OCI-LY3 (cell line): ENCODE data around the gene LMNTD1.

Source experiments
- H2AFZ ChIP-seq: fragments of 200-600, 300-600 bp; shearing (Covaris generic); 2 replicates; pipeline ENCODE4 v1.6.0; 2014; ENCODE audit warnings: antibody characterized with exemption, low read depth, low read length
- H3K27ac ChIP-seq: fragments of 200-600, 300-600 bp; sonication (generic); 2 replicates; pipeline ENCODE4 v1.5.1; 2014; ENCODE audit warnings: mild to moderate bottlenecking, low read length, moderate library complexity, mixed read lengths
- H3K27me3 ChIP-seq: fragments of 200-600, 300-600 bp; sonication (generic); 2 replicates; pipeline ENCODE4 v1.6.1; 2014; ENCODE audit warnings: low read depth, low read length, mixed read lengths
- H3K36me3 ChIP-seq: fragments of 200-600, 300-600 bp; sonication (generic); replicated peaks from 2 replicates; pipeline ENCODE3; 2014; ENCODE audit warnings: low read depth, low read length, mixed read lengths
- H3K4me1 ChIP-seq: fragments of 300-600, 200-600 bp; sonication (generic); 2 replicates; pipeline ENCODE4 v1.6.1; 2014; ENCODE audit warnings: low read length, mixed read lengths
- H3K4me2 ChIP-seq: fragments of 200-600, 300-600 bp; sonication (generic); 2 replicates; pipeline ENCODE4 v1.6.1; 2014; ENCODE audit warnings: low read length, mixed read lengths
- H3K4me3 ChIP-seq: fragments of 300-600, 200-600 bp; sonication (generic); 2 replicates; pipeline ENCODE4 v1.5.1; 2014; ENCODE audit warnings: antibody characterized with exemption, mild to moderate bottlenecking, low read length, moderate library complexity
- H3K79me2 ChIP-seq: fragments of 300-600, 200-600 bp; shearing (Covaris generic); 2 replicates; pipeline ENCODE4 v1.6.1; 2014; ENCODE audit warnings: mild to moderate bottlenecking, low read length, mixed read lengths
- H3K9ac ChIP-seq: fragments of 300-600, 200-600 bp; shearing (Covaris generic); 2 replicates; pipeline ENCODE4 v1.6.0; 2014; ENCODE audit warnings: mild to moderate bottlenecking, low read length, moderate library complexity
- H3K9me3 ChIP-seq: fragments of 200-600, 300-600 bp; shearing (Covaris generic); 2 replicates; pipeline ENCODE4 v1.6.1; 2014; ENCODE audit warnings: low read length, mixed read lengths; ENCODE audit not compliant: insufficient read depth
- H4K20me1 ChIP-seq: fragments of 200-600, 300-600 bp; sonication (generic); 2 replicates; pipeline ENCODE4 v1.6.1; 2016; ENCODE audit warnings: low read length, mixed read lengths; ENCODE audit not compliant: insufficient read depth
- EZH2phosphoT487 ChIP-seq: fragments of 200-600 bp; shearing (Covaris generic); IDR thresholded peaks from 2 replicates; pipeline ENCODE4 v1.6.1; 2018; ENCODE audit warnings: antibody characterized with exemption, mixed run types, low read depth
- TF ChIP-seq, protein P1 (sequence below): fragments of 200-600, 300-600 bp; sonication (generic); IDR thresholded peaks from 2 replicates; pipeline ENCODE4 v1.5.1; 2014; ENCODE audit warnings: antibody characterized with exemption, low read length, low read depth

LMNTD1 gene

DNA sequence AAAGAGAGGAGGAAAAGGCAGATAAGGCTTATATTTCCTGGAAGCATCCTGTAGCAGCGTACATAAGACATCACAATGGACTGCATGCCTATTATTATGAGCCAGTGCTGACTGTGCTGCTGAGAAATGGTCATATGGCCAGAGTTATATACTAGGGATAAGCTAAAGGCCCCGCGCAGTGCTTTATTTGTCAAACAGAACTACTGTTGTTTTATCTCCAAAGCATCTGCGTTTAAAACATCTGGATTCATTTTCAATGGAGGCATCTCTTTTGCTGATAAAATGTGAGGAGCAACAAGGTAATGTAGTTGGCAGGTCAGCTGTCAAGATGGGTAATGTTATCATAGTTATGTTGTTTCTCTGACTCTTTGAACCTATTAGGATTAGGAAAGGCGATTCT, 28.0 kb upstream of the LMNTD1 start:
- H3K4me1 ChIP-seq = no peaks in the 10 kb centered on the region
- no peaks in the 10 kb centered on the region for H3K9me3 ChIP-seq
- H3K79me2 ChIP-seq = no peaks in the 10 kb centered on the region
- H3K4me2 ChIP-seq = no peak overlapping the region
- H3K36me3 ChIP-seq = no peaks in the 10 kb centered on the region
- H4K20me1 ChIP-seq = no peaks in the 10 kb centered on the region
- no peak overlapping the region for H3K9ac ChIP-seq
- no peak overlapping the region for H3K4me3 ChIP-seq
- H2AFZ ChIP-seq = no peak overlapping the region
- no peaks in the 10 kb centered on the region for H3K27me3 ChIP-seq
- TF ChIP-seq, protein P1, sequence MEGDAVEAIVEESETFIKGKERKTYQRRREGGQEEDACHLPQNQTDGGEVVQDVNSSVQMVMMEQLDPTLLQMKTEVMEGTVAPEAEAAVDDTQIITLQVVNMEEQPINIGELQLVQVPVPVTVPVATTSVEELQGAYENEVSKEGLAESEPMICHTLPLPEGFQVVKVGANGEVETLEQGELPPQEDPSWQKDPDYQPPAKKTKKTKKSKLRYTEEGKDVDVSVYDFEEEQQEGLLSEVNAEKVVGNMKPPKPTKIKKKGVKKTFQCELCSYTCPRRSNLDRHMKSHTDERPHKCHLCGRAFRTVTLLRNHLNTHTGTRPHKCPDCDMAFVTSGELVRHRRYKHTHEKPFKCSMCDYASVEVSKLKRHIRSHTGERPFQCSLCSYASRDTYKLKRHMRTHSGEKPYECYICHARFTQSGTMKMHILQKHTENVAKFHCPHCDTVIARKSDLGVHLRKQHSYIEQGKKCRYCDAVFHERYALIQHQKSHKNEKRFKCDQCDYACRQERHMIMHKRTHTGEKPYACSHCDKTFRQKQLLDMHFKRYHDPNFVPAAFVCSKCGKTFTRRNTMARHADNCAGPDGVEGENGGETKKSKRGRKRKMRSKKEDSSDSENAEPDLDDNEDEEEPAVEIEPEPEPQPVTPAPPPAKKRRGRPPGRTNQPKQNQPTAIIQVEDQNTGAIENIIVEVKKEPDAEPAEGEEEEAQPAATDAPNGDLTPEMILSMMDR = no peak
- TF ChIP-seq EZH2phosphoT487 = no peak
- H3K27ac ChIP-seq = no peak overlapping the region

DNA sequence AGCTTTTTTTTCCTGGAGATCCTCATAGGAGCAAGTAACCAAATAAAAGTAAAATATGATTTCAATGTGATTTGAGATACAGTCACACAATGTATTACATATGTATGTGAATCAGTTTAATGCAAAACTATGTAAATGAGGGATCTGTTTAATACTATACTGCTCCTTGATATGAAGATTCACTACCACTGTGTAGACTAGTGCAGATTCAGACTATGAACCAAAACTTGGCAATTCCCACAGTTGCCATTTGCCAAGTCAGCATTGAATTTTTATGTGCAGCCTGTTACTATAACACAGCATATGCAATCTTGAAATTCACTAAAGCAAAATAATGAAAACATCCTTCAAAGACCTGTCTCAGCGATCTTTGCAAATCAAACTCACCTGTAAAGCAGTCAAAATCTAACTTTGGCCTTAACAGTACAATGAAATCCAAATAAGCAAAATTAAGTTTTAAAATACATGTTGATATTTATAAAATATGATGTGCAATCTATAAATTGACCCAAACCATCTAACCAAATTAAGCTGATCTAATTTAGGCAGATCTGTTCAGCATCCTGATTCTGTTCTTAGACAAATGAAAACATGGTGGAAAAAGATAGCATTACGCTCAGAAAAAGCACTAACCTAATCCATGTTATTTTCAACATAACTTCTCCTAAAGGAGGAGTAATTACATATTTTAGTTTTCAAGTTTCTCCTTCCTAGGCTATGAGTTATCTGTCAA, 25.5 kb upstream of the LMNTD1 start:
- Histone ChIP-seq H3K9ac (no peak overlapping the region), H4K20me1 (no peaks in the 10 kb centered on the region), H3K36me3 (no peaks in the 10 kb centered on the region), H3K79me2 (no peaks in the 10 kb centered on the region), H3K27me3 (no peaks in the 10 kb centered on the region), H2AFZ (no peak overlapping the region), H3K4me2 (no peak overlapping the region), H3K4me3 (no peak overlapping the region), H3K9me3 (no peaks in the 10 kb centered on the region), H3K27ac (no peak overlapping the region), H3K4me1 (no peaks in the 10 kb centered on the region)
- TF ChIP-seq, protein P1 = no peak
- no peak for TF ChIP-seq EZH2phosphoT487

DNA sequence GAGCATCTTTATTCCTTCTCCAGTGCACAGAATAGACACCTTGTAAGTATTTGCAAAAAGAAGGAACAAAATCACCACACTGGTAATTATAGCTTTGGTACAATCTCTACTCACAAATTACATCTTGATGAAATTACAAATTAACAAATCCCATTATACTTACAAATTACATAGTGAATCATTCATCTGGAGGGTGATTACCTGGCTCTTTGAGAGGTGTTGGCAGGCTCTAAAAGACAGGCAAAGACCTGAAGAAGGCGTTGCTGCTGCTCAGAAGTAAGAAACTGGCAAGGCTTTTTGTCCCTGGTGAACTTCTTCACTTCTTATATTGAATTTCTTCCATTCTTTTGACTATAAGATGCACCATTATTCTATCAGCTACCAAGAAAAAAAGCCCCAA, 21.7 kb upstream of the LMNTD1 start:
- no peaks in the 10 kb centered on the region for H4K20me1 ChIP-seq
- H3K27ac ChIP-seq = no peak overlapping the region
- TF ChIP-seq, protein P1 = no peak
- no peak overlapping the region for H3K4me2 ChIP-seq
- no peak overlapping the region for H3K4me3 ChIP-seq
- H3K4me1 ChIP-seq = no peaks in the 10 kb centered on the region
- no peaks in the 10 kb centered on the region for H3K36me3 ChIP-seq
- no peak overlapping the region for H2AFZ ChIP-seq
- no peaks in the 10 kb centered on the region for H3K27me3 ChIP-seq
- no peaks in the 10 kb centered on the region for H3K9me3 ChIP-seq
- H3K9ac ChIP-seq = no peak overlapping the region
- H3K79me2 ChIP-seq = no peaks in the 10 kb centered on the region

DNA sequence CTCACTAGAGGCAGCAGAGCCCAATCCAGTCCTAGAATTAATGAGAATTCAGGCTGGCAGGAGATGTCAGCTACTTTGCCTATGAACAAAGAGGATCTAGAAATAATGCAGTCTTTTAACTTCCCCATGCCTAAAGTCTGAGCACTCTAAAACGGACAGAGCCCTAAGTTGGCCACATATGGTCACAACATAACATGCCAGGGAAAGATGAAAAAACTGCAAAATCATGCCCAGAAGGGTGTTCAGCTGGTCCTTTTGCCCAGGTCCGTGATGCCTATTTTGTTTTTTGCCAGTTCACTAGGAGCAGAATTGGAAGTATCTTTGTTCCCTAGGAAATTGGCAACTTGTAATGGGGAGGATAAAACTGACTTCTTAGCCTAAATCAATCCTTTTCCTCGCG, 20.3 kb upstream of the LMNTD1 start:
- H3K9ac ChIP-seq = no peak overlapping the region
- no peaks in the 10 kb centered on the region for H3K9me3 ChIP-seq
- H3K4me2 ChIP-seq = no peak overlapping the region
- TF ChIP-seq EZH2phosphoT487 = no peak
- TF ChIP-seq, protein P1 = no peak
- H3K4me1 ChIP-seq = no peaks in the 10 kb centered on the region
- H3K4me3 ChIP-seq = no peak overlapping the region
- no peak overlapping the region for H3K27ac ChIP-seq
- no peaks in the 10 kb centered on the region for H3K27me3 ChIP-seq
- H4K20me1 ChIP-seq = no peaks in the 10 kb centered on the region
- no peak overlapping the region for H2AFZ ChIP-seq
- no peaks in the 10 kb centered on the region for H3K36me3 ChIP-seq
- H3K79me2 ChIP-seq = no peaks in the 10 kb centered on the region
